Suprapubic skin (tissue), 4 donors: Measurements from ENCODE around the gene ZIC5.

Experiments used
- CTCF ChIP-seq, 2 donors: fragments of 200-600 bp in 1 of 2; fragments of 450-650 bp in 1 of 2; sonication (generic) in 1 of 2; IDR thresholded peaks; one replicate each; pipeline ENCODE4 v1.5.1; 2016 to 2019; ENCODE audit warnings: antibody characterized with exemption in 2 of 2, mild to moderate bottlenecking in 1 of 2, moderate library complexity in 1 of 2
- EP300 ChIP-seq: sonication (generic); formaldehyde crosslinking; IDR thresholded peaks from one replicate; pipeline ENCODE4 v1.6.1; 2017; ENCODE audit warnings: antibody characterized with exemption
- POLR2A ChIP-seq, 2 donors: fragments of 450-650 bp; IDR thresholded peaks; one replicate each; pipeline ENCODE4 v1.6.1; 2017; ENCODE audit warnings: antibody characterized with exemption in 2 of 2, mild to moderate bottlenecking in 2 of 2, moderate library complexity in 2 of 2
- POLR2AphosphoS5 ChIP-seq, 3 donors: sonication (generic); formaldehyde crosslinking; IDR thresholded peaks; one replicate each; pipeline ENCODE4 v1.6.1; 2017; ENCODE audit warnings: antibody characterized with exemption in 3 of 3

GRCh38 chr13:99996381-99996973, 24.9 kb upstream of the ZIC5 start:
- TF ChIP-seq CTCF (IDR thresholded peaks at IDR 0.05) (no peak), EP300 (no peak), POLR2A (IDR thresholded peaks at IDR 0.05) (no peak), POLR2AphosphoS5 (IDR thresholded peaks at IDR 0.05) (no peak)
